Keratinocyte (primary cell): ENCODE measurements around the gene TLR8. TPM values are rescaled to one million over a fixed set of nuclear protein-coding genes. Genes with fewer than 3 reads are reported as not detected.

ENCODE experiments used
- DNase-seq: peaks from one replicate; pipeline ENCODE4 v3.0.0-alpha.2; 2011; ENCODE audit warnings: low read depth, missing footprints, low spot score
- FAIRE-seq: peaks from 2 replicates; lab custom pipeline; 2011; peaks lifted over from hg19 to GRCh38; lab: Jason Lieb, UNC
- H2AFZ ChIP-seq: 2 replicates; pipeline ENCODE4 v1.6.0; 2012; ENCODE audit warnings: low read length, control low read depth, inconsistent platforms; ENCODE audit not compliant: control insufficient read depth
- H3K27ac ChIP-seq: 2 replicates; pipeline ENCODE4 v1.5.1; 2011; ENCODE audit warnings: low read length; ENCODE audit not compliant: control insufficient read depth, insufficient read depth
- H3K27me3 ChIP-seq: 3 replicates; pipeline ENCODE4 v1.6.0; 2011; ENCODE audit warnings: low read length; ENCODE audit not compliant: control insufficient read depth, insufficient read depth; ENCODE audit errors: extremely low read depth
- H3K36me3 ChIP-seq, 2 experiments: 2 replicates in 1 of 2; 3 replicates in 1 of 2; pipeline ENCODE4 v1.5.1; 2011; ENCODE audit warnings: low read length in 2 of 2, mild to moderate bottlenecking in 1 of 2; ENCODE audit not compliant: control insufficient read depth in 2 of 2, insufficient read depth in 2 of 2; ENCODE audit errors: extremely low read depth in 1 of 2
- H3K4me1 ChIP-seq: 3 replicates; pipeline ENCODE4 v1.5.1; 2011; ENCODE audit warnings: low read length; ENCODE audit not compliant: control insufficient read depth, insufficient read depth; ENCODE audit errors: extremely low read depth
- H3K4me2 ChIP-seq: 3 replicates; pipeline ENCODE4 v1.6.0; 2011; ENCODE audit warnings: low read depth, low read length; ENCODE audit not compliant: control insufficient read depth, insufficient read depth; ENCODE audit errors: extremely low read depth
- H3K4me3 ChIP-seq, 3 experiments: fragments of 200-600 bp in 1 of 3; sonication (generic) in 1 of 3; 2 replicates in 2 of 3; 3 replicates in 1 of 3; pipeline ENCODE4 v1.5.1; 2011 to 2016; ENCODE audit warnings: low read length in 3 of 3, mild to moderate bottlenecking in 3 of 3, control low read depth in 2 of 3, inconsistent platforms in 1 of 3, low read depth in 1 of 3, mixed read lengths in 1 of 3, mixed run types in 1 of 3, moderate library complexity in 1 of 3; ENCODE audit not compliant: control insufficient read depth in 2 of 3, insufficient read depth in 2 of 3; ENCODE audit errors: extremely low read depth in 1 of 3
- H3K79me2 ChIP-seq: 2 replicates; pipeline ENCODE4 v1.6.0; 2012; ENCODE audit warnings: low read length; ENCODE audit not compliant: control insufficient read depth, insufficient read depth
- H3K9ac ChIP-seq: 3 replicates; pipeline ENCODE4 v1.6.0; 2011; ENCODE audit warnings: low read length; ENCODE audit not compliant: control insufficient read depth, insufficient read depth; ENCODE audit errors: extremely low read depth
- H3K9me1 ChIP-seq: 3 replicates; pipeline ENCODE4 v1.6.0; 2011; ENCODE audit warnings: low read length; ENCODE audit not compliant: control insufficient read depth, insufficient read depth; ENCODE audit errors: extremely low read depth
- H3K9me3 ChIP-seq: 2 replicates; pipeline ENCODE4 v1.5.1; 2012; ENCODE audit warnings: low read depth, low read length; ENCODE audit not compliant: control insufficient read depth
- H4K20me1 ChIP-seq: 3 replicates; pipeline ENCODE4 v1.6.0; 2011; ENCODE audit warnings: low read length; ENCODE audit not compliant: control insufficient read depth, insufficient read depth; ENCODE audit errors: extremely low read depth
- CTCF ChIP-seq, 3 experiments: IDR thresholded peaks in 1 of 3; conservative IDR thresholded peaks in 1 of 3; optimal IDR thresholded peaks in 1 of 3; 2 replicates in 2 of 3; 3 replicates in 1 of 3; pipeline versions ENCODE3 to v1.5.1; 2011; ENCODE audit warnings: low read length in 3 of 3, mild to moderate bottlenecking in 3 of 3, moderate library complexity in 2 of 3, control low read depth in 1 of 3, inconsistent platforms in 1 of 3; ENCODE audit not compliant: insufficient read depth in 2 of 3; ENCODE audit errors: extremely low read depth in 1 of 3
- EZH2 ChIP-seq: IDR thresholded peaks from one replicate; pipeline ENCODE4 v1.6.1; 2012; ENCODE audit warnings: inconsistent platforms, mild to moderate bottlenecking, low read length, moderate library complexity
- dilution Hi-C: fragments of 300-500 bp; cut with MboI; formaldehyde crosslinking; loops from one replicate; pipeline ENCODE4 v1.7.0; 2020; ENCODE audit warnings: low sequenced_read_pairs; ENCODE audit not compliant: extremely low pct_ligation_motif_present
- polyA plus RNA-seq, 5 experiments: library from polyadenylated mRNA; depleted of rRNA in 3 of 5; stranded (reverse) in 3 of 5; stranded (forward) in 1 of 5; unstranded in 1 of 5; fragments of >200 nt; gene quantifications; 1 replicate in 1 of 5; 2 replicates in 3 of 5; 3 replicates in 1 of 5; pipeline versions ENCODE4 v1.2.1 to v1.2.3, GENCODE V29; 2011 to 2012; ENCODE audit warnings: missing spikeins in 2 of 5, low read depth in 1 of 5, low replicate concordance in 1 of 5

Gene TLR8
- polyA plus RNA-seq, 1 donor (not counting 4 experiments of a cell fraction or from before 2014, with no cell fraction given) = not detected

- Histone ChIP-seq H3K9me3 (no peaks in the 10 kb centered on the region), H3K9me1 (no peaks in the 10 kb centered on the region), H3K36me3 (no peaks in the 10 kb centered on the region), H3K79me2 (no peaks in the 10 kb centered on the region), H3K9ac (no peak overlapping the region), H3K27ac (no peak overlapping the region), H3K4me1 (peaks cover 13% of the 10 kb centered on the region), H2AFZ (no peak overlapping the region), H3K27me3 (no peaks in the 10 kb centered on the region), H4K20me1 (no peaks in the 10 kb centered on the region), H3K4me2 (no peak overlapping the region), H3K4me3 (no peak overlapping the region)
- dilution Hi-C loops = no loop called here
- TF ChIP-seq CTCF (optimal IDR thresholded peaks at IDR 0.05 in 1 of 3, IDR thresholded peaks at IDR 0.05 in 1 of 3, conservative IDR thresholded peaks at IDR 0.05 in 1 of 3; ENCODE audit: extremely low read depth in 1 of 3, insufficient read depth in 2 of 3, low read length in 3 of 3) = no peak
- TF ChIP-seq EZH2 = no peak
- no peak for FAIRE-seq
- DNase-seq = no peak
Observed at GRCh38 chrX:12965131-12965940, 58.9 kb downstream of the TLR8 start.

GRCh38 chrX:12966151-12966550 is 59.7 kb downstream of the TLR8 start:
- no peak for FAIRE-seq
- H3K36me3 ChIP-seq = no peaks in the 10 kb centered on the region
- H3K4me2 ChIP-seq = no peak overlapping the region

More at GRCh38 chrX:12966151-12966550, 59.7 kb downstream of the TLR8 start:
- dilution Hi-C loops = no loop called here
- Histone ChIP-seq H3K4me3 (no peak overlapping the region), H3K9me1 (no peaks in the 10 kb centered on the region), H2AFZ (no peak overlapping the region), H3K4me1 (peaks cover 5% of the 10 kb centered on the region), H3K27ac (no peak overlapping the region), H4K20me1 (no peaks in the 10 kb centered on the region), H3K27me3 (no peaks in the 10 kb centered on the region), H3K9ac (no peak overlapping the region), H3K9me3 (no peaks in the 10 kb centered on the region), H3K79me2 (no peaks in the 10 kb centered on the region)
- no peak for TF ChIP-seq EZH2
- no peak for TF ChIP-seq CTCF (optimal IDR thresholded peaks at IDR 0.05 in 1 of 3, IDR thresholded peaks at IDR 0.05 in 1 of 3, conservative IDR thresholded peaks at IDR 0.05 in 1 of 3; ENCODE audit: extremely low read depth in 1 of 3, insufficient read depth in 2 of 3, low read length in 3 of 3)
- no peak for DNase-seq
